Urinary bladder (tissue), 4 donors: Measurements from ENCODE around the gene CHIA. TPM values are rescaled to one million over a fixed set of nuclear protein-coding genes. Genes with fewer than 3 reads are reported as not detected.

Source experiments
- DNase-seq: peaks from one replicate; pipeline ENCODE4 v3.0.0-alpha.2; 2015; ENCODE audit errors: extremely low spot score
- H3K27ac ChIP-seq: one replicate; pipeline ENCODE4 v1.5.1; 2013; ENCODE audit warnings: low read depth, mild to moderate bottlenecking, moderate library complexity
- H3K36me3 ChIP-seq: one replicate; pipeline ENCODE4 v1.6.1; 2013; ENCODE audit warnings: mild to moderate bottlenecking, moderate library complexity; ENCODE audit not compliant: insufficient read depth
- H3K4me1 ChIP-seq: one replicate; pipeline ENCODE4 v1.6.1; 2013; ENCODE audit warnings: mild to moderate bottlenecking, moderate library complexity; ENCODE audit not compliant: insufficient read depth
- H3K4me3 ChIP-seq: one replicate; pipeline ENCODE4 v1.5.1; 2013; ENCODE audit warnings: low read depth, low read length
- WGBS: extraction: QIAGEN DNeasy Blood & Tissue Kit; methylation state at CpG from one replicate; pipeline ENCODE4 v1.1.7; 2013; 5-methylcytosine and 5-hydroxymethylcytosine counted together
- polyA plus RNA-seq: library from polyadenylated mRNA; stranded (reverse); fragments of 200-250 nt; gene quantifications from one replicate; pipeline ENCODE4 v1.2.3, GENCODE V29; 2013
- total RNA-seq: library from RNA; depleted of rRNA; stranded (reverse); fragments of >200 nt; gene quantifications from one replicate; pipeline ENCODE4 v1.2.3, GENCODE V29; 2014
- donor health status: healthy with polysubstance abuse.
- donor health status: healthy.

Gene CHIA
- not detected for total RNA-seq
- polyA plus RNA-seq: not detected

GRCh38 chr1:111290630-111291029 lies at the start of gene CHIA:
Gene CHIA (plus strand): TSS chr1:111290851. CDS start chr1:111310468, 19,617 bp downstream.
- 53% methylated on average over 7 of the region's 7 CpGs for WGBS
- no peaks in the 10 kb centered on the region for H3K36me3 ChIP-seq
- no peak within 1 kb of the TSS for H3K4me3 ChIP-seq
- no peak for DNase-seq
- no peaks in the 10 kb centered on the region for H3K4me1 ChIP-seq
- H3K27ac ChIP-seq: no peak within 1 kb of the TSS

GRCh38 chr1:111241797-111242196 lies 48.9 kb upstream of the CHIA start:
- no peak for DNase-seq
- no peaks in the 10 kb centered on the region for H3K4me1 ChIP-seq
- H3K36me3 ChIP-seq: no peaks in the 10 kb centered on the region
- no peak overlapping the region for H3K27ac ChIP-seq
- WGBS: 80% methylated on average over 2 of the region's 2 CpGs
- no peak overlapping the region for H3K4me3 ChIP-seq

- Histone ChIP-seq H3K4me1 (no peaks in the 10 kb centered on the region), H3K4me3 (no peak overlapping the region), H3K27ac (no peak overlapping the region), H3K36me3 (no peaks in the 10 kb centered on the region)
- WGBS: 51% methylated on average over 4 of the region's 4 CpGs
- no peak for DNase-seq
These were observed 47.7 kb upstream of the CHIA start for GRCh38 chr1:111242805-111243523.

GRCh38 chr1:111247125-111247838 lies 43.4 kb upstream of the CHIA start:
- H3K4me1 ChIP-seq: no peaks in the 10 kb centered on the region
- no peak overlapping the region for H3K4me3 ChIP-seq
- no peak overlapping the region for H3K27ac ChIP-seq
- H3K36me3 ChIP-seq: no peaks in the 10 kb centered on the region
- 71% methylated on average over 5 of the region's 5 CpGs for WGBS
- no peak for DNase-seq

- no peak overlapping the region for H3K4me3 ChIP-seq
- H3K36me3 ChIP-seq: no peaks in the 10 kb centered on the region
- 58% methylated on average over 4 of the region's 4 CpGs for WGBS
- H3K27ac ChIP-seq: no peak overlapping the region
- H3K4me1 ChIP-seq: no peaks in the 10 kb centered on the region
- no peak for DNase-seq
These were observed 40.7 kb upstream of the CHIA start for GRCh38 chr1:111249960-111250359.

- no peaks in the 10 kb centered on the region for H3K36me3 ChIP-seq
- 71% methylated on average over 8 of the region's 8 CpGs for WGBS
- DNase-seq: no peak
- H3K4me3 ChIP-seq: no peak overlapping the region
- no peak overlapping the region for H3K27ac ChIP-seq
- H3K4me1 ChIP-seq: no peaks in the 10 kb centered on the region
These were observed 39.1 kb upstream of the CHIA start for GRCh38 chr1:111251570-111251969.

GRCh38 chr1:111252786-111253185 lies 37.9 kb upstream of the CHIA start:
- Histone ChIP-seq H3K4me3 (no peak overlapping the region), H3K36me3 (no peaks in the 10 kb centered on the region), H3K27ac (no peak overlapping the region), H3K4me1 (no peaks in the 10 kb centered on the region)
- no peak for DNase-seq
- 92% methylated on average over 2 of the region's 2 CpGs for WGBS

- Histone ChIP-seq H3K4me3 (no peak overlapping the region), H3K4me1 (no peaks in the 10 kb centered on the region), H3K36me3 (no peaks in the 10 kb centered on the region), H3K27ac (no peak overlapping the region)
- no peak for DNase-seq
- WGBS: 66% methylated on average over 1 of the region's 1 CpG
These were observed 36.8 kb upstream of the CHIA start for GRCh38 chr1:111253876-111254275.

- no peak for DNase-seq
- no peak overlapping the region for H3K27ac ChIP-seq
- H3K4me3 ChIP-seq: no peak overlapping the region
- H3K36me3 ChIP-seq: no peaks in the 10 kb centered on the region
- no peaks in the 10 kb centered on the region for H3K4me1 ChIP-seq
- 78% methylated on average over 8 of the region's 8 CpGs for WGBS
These were observed 33.5 kb upstream of the CHIA start for GRCh38 chr1:111256988-111257658.

GRCh38 chr1:111267801-111268508 lies 22.7 kb upstream of the CHIA start:
- Histone ChIP-seq H3K27ac (no peak overlapping the region), H3K4me3 (no peak overlapping the region), H3K36me3 (no peaks in the 10 kb centered on the region), H3K4me1 (no peaks in the 10 kb centered on the region)
- DNase-seq: no peak
- WGBS: 88% methylated on average over 4 of the region's 4 CpGs

GRCh38 chr1:111269825-111270406 lies 20.7 kb upstream of the CHIA start:
- Histone ChIP-seq H3K36me3 (no peaks in the 10 kb centered on the region), H3K27ac (no peak overlapping the region), H3K4me3 (no peak overlapping the region), H3K4me1 (no peaks in the 10 kb centered on the region)
- no peak for DNase-seq
- 81% methylated on average over 4 of the region's 4 CpGs for WGBS

- DNase-seq: no peak
- Histone ChIP-seq H3K4me3 (no peak overlapping the region), H3K36me3 (no peaks in the 10 kb centered on the region), H3K27ac (no peak overlapping the region), H3K4me1 (no peaks in the 10 kb centered on the region)
- 5% methylated on average over 40 of the region's 40 CpGs for WGBS
These were observed 19.7 kb upstream of the CHIA start for GRCh38 chr1:111270771-111271463.

- Histone ChIP-seq H3K4me1 (no peaks in the 10 kb centered on the region), H3K36me3 (no peaks in the 10 kb centered on the region), H3K27ac (no peak overlapping the region), H3K4me3 (no peak overlapping the region)
- DNase-seq: no peak
- 8% methylated on average over 16 of the region's 16 CpGs for WGBS
These were observed 19.2 kb upstream of the CHIA start for GRCh38 chr1:111271464-111271801.
